NCI-H2081 treated with DMSO at 0.1 percent for 48 hours (cell line): ENCODE data around the gene ACAP3.
A peak's percentile ranks its signal among the peaks of the same experiment; 100 is the strongest.
"Not testable (repeated sequence)": the region's sequence is repeated elsewhere in the genome, so short reads cannot be mapped to it uniquely, and the experiment has no call there.

Source experiments
- DNase-seq: peaks from one replicate; lab custom pipeline; 2025; lab: John Stamatoyannopoulos, UW

Gene ACAP3

GRCh38 chr1:1330366-1331067 is 22.8 kb upstream of the ACAP3 start:
- DNase-seq: no peak

GRCh38 chr1:1329304-1330210 is 21.8 kb upstream of the ACAP3 start:
- DNase-seq: no peak

- DNase-seq: no peak
Observed at GRCh38 chr1:1328254-1328653, 20.5 kb upstream of the ACAP3 start.

- DNase-seq: no peak
Observed at GRCh38 chr1:1327291-1327690, 19.6 kb upstream of the ACAP3 start.

- no peak for DNase-seq
Observed at GRCh38 chr1:1326075-1326605, 18.4 kb upstream of the ACAP3 start.

GRCh38 chr1:1325288-1326074 is 17.8 kb upstream of the ACAP3 start:
- no peak for DNase-seq

GRCh38 chr1:1324524-1325287 is 17.0 kb upstream of the ACAP3 start, which contains the start of the genes CPTP and INTS11:
TSS of gene CPTP (plus strand) at chr1:1324802. CDS start at chr1:1326911, 2,109 bp downstream.
TSS of gene INTS11 (minus strand) at chr1:1324660. CDS start at chr1:1324608, 52 bp downstream.
- DNase-seq: peak; percentile 46

- DNase-seq: no peak
Observed at GRCh38 chr1:1324084-1324523, 16.4 kb upstream of the ACAP3 start.

GRCh38 chr1:1322952-1323351 is 15.2 kb upstream of the ACAP3 start:
- DNase-seq: no peak

- no peak for DNase-seq
Observed at GRCh38 chr1:1322418-1322817, 14.7 kb upstream of the ACAP3 start.

GRCh38 chr1:1321477-1321876 is 13.7 kb upstream of the ACAP3 start:
- DNase-seq: no peak

- DNase-seq: no peak
Observed at GRCh38 chr1:1320666-1321448, 13.1 kb upstream of the ACAP3 start.

GRCh38 chr1:1319646-1319941 is 11.9 kb upstream of the ACAP3 start:
- no peak for DNase-seq

- DNase-seq: no peak
Observed at GRCh38 chr1:1318777-1319645, 11.3 kb upstream of the ACAP3 start.

GRCh38 chr1:1318131-1318652 is 10.5 kb upstream of the ACAP3 start:
- DNase-seq: no peak

- no peak for DNase-seq
Observed at GRCh38 chr1:1317420-1317819, 9.7 kb upstream of the ACAP3 start.

- DNase-seq: not testable (repeated sequence)
Observed at GRCh38 chr1:1316199-1316598, 8.5 kb upstream of the ACAP3 start.

- DNase-seq: no peak
Observed at GRCh38 chr1:1315435-1315954, 7.8 kb upstream of the ACAP3 start.
